AG04450 (cell line): Measurements from ENCODE around the gene ABCC3. TPM values are rescaled to one million over a fixed set of nuclear protein-coding genes. Genes with fewer than 3 reads are reported as not detected.
"Not testable (repeated sequence)": the region's sequence is repeated elsewhere in the genome, so short reads cannot be mapped to it uniquely, and the experiment has no call there.

ENCODE experiments used
- CTCF ChIA-PET: fragments of 300-600, 350-600 bp; formaldehyde crosslinking; extraction: SDS; loops from one replicate; lab custom pipeline; 2022; ENCODE audit warnings: antibody characterized with exemption, inconsistent platforms; lab: Charles Lee
- POLR2A ChIA-PET: fragments of 350-600 bp; formaldehyde crosslinking; extraction: SDS; loops from one replicate; lab custom pipeline; 2021; ENCODE audit warnings: antibody characterized with exemption, inconsistent platforms; lab: Yijun Ruan, JAX
- DNase-seq: peaks from one replicate; pipeline ENCODE4 v3.0.0-alpha.2; 2011; ENCODE audit warnings: low read depth, low spot score
- H3K27ac ChIP-seq: one replicate; pipeline ENCODE4 v1.5.1; 2012; ENCODE audit warnings: low read depth, low read length, control low read depth
- H3K27me3 ChIP-seq: one replicate; pipeline ENCODE4 v1.6.0; 2012; ENCODE audit warnings: low read length; ENCODE audit not compliant: control insufficient read depth, insufficient read depth
- H3K4me3 ChIP-seq: 2 replicates; pipeline ENCODE4 v1.5.1; 2011; ENCODE audit warnings: mild to moderate bottlenecking, low read depth, low read length, control low read depth
- H3K9me3 ChIP-seq: 2 replicates; pipeline ENCODE4 v1.5.1; 2012; ENCODE audit warnings: low read length; ENCODE audit not compliant: control insufficient read depth, insufficient read depth
- polyA plus RNA-seq: library from polyadenylated mRNA; depleted of rRNA; stranded (reverse); fragments of >200 nt; gene quantifications from 2 replicates; pipeline ENCODE4 v1.2.3, GENCODE V29; 2011
- TF ChIP-seq, protein P1 (sequence below): IDR thresholded peaks from 2 replicates; pipeline ENCODE4 v1.5.1; 2011; ENCODE audit warnings: low read depth, low read length, control low read depth, inconsistent platforms

The ABCC3 gene
- polyA plus RNA-seq, 1 experiment = 21.7 TPM

GRCh38 chr17:50680126-50680525, 45.4 kb downstream of the ABCC3 start:
- CTCF ChIA-PET = interaction anchor here (0.9 to 3.7 kb wide), 4 partner anchors 15 to 130 kb away, joined by 3 to 28 read pairs (median 5); no protein-coding TSS in a partner anchor
- no peak overlapping the region for H3K4me3 ChIP-seq

DNA sequence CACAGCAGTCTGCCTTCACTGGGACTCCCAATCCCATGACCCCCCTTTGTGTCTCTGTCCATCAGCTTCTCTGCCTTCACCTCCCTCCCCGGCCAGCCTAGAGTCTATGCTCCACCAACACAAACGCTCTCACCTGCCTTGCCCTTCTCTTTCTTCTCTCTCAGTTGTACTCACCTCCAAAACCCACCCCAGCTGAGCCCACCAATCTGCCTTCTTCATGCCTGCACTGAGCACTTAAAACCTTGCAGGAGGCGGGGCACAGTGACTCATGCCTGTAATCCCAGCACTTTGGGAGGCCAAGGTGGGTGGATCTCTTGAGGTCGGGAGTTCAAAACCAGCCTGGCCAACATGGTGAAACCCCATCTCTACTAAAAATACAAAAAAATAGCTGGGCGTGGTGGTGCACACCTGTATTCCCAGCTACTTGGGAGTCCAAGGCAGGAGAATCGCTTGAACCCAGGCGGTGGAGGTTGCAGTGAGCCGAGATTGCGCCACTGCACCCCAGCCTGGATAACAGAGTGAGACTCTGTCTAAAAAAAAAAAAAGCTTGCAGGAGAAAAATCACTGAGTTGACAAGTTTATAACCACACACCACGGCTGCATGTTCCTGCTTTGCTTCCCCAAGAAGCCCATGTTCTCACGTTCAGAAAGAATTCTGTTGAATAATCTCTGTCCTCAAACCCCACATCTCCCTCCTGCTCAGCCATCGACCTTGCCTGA, 46.0 kb downstream of the ABCC3 start:
- DNase-seq, POLR2A ChIA-PET, H3K9me3 ChIP-seq, H3K27me3 ChIP-seq, H3K4me3 ChIP-seq: not testable (repeated sequence)
- CTCF ChIA-PET = interaction anchor here (0.6 to 3.7 kb wide), 9 partner anchors 8 to 133 kb away, joined by 3 to 28 read pairs (median 3); no protein-coding TSS in a partner anchor
- peak overlapping the region; percentile 21 for H3K27ac ChIP-seq

More at GRCh38 chr17:50680126-50680525, 45.4 kb downstream of the ABCC3 start:
- TF ChIP-seq, protein P1, sequence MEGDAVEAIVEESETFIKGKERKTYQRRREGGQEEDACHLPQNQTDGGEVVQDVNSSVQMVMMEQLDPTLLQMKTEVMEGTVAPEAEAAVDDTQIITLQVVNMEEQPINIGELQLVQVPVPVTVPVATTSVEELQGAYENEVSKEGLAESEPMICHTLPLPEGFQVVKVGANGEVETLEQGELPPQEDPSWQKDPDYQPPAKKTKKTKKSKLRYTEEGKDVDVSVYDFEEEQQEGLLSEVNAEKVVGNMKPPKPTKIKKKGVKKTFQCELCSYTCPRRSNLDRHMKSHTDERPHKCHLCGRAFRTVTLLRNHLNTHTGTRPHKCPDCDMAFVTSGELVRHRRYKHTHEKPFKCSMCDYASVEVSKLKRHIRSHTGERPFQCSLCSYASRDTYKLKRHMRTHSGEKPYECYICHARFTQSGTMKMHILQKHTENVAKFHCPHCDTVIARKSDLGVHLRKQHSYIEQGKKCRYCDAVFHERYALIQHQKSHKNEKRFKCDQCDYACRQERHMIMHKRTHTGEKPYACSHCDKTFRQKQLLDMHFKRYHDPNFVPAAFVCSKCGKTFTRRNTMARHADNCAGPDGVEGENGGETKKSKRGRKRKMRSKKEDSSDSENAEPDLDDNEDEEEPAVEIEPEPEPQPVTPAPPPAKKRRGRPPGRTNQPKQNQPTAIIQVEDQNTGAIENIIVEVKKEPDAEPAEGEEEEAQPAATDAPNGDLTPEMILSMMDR = no peak
- H3K27ac ChIP-seq = no peak overlapping the region
- H3K9me3 ChIP-seq = no peaks in the 10 kb centered on the region
- DNase-seq = no peak
- H3K27me3 ChIP-seq = no peaks in the 10 kb centered on the region
- POLR2A ChIA-PET = no interaction called here

- H3K27me3 ChIP-seq = no peaks in the 10 kb centered on the region
- ChIA-PET POLR2A (no interaction called here), CTCF (interaction anchor here (0.6 to 3.7 kb wide), 12 partner anchors 8 to 135 kb away, joined by 3 to 28 read pairs (median 3); partner anchors contain the start of gene SPATA20)
- peak overlapping the region; percentile 21 for H3K27ac ChIP-seq
- TF ChIP-seq, protein P1 = peak; percentile 81
- no peaks in the 10 kb centered on the region for H3K9me3 ChIP-seq
- H3K4me3 ChIP-seq = no peak overlapping the region
- peak; percentile 55 for DNase-seq
Measured at GRCh38 chr17:50681263-50682200, 46.9 kb downstream of the ABCC3 start.

DNA sequence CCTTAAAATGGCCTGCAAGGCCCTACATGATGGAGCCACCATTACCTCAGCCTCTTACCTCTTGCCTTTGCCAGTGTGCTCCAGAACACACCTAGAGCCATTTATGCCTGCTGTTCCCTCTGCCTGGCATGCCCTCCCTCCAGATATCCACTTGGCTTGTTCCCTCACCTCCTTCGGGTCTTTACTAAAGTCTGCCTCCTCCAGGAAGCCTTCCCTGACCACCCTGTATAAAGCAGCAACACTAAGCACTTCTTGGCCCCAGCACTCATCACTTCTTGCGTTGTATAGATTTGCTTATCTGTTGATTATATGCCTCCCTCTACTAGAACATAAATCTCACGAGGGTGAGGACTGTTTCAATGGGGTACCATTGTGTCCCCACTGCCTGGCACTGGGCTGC, 47.8 kb downstream of the ABCC3 start:
- Histone ChIP-seq H3K27ac (no peak overlapping the region), H3K9me3 (no peaks in the 10 kb centered on the region; the same call in 1 of the 2 replicates), H3K4me3 (no peak overlapping the region), H3K27me3 (no peaks in the 10 kb centered on the region)
- DNase-seq = no peak
- POLR2A ChIA-PET = no interaction called here
- CTCF ChIA-PET = interaction anchor here (1.6 to 3.7 kb wide), 2 partner anchors 50 to 132 kb away, joined by 4 to 28 read pairs; no protein-coding TSS in a partner anchor
- TF ChIP-seq, protein P1 = no peak

GRCh38 chr17:50682938-50683337, 48.3 kb downstream of the ABCC3 start:
- no peaks in the 10 kb centered on the region for H3K27me3 ChIP-seq
- DNase-seq = no peak
- H3K27ac ChIP-seq = no peak overlapping the region
- TF ChIP-seq, protein P1 = no peak
- H3K4me3 ChIP-seq = no peak overlapping the region
- POLR2A ChIA-PET = no interaction called here
- CTCF ChIA-PET = interaction anchor here (3.3 to 3.7 kb wide), 2 partner anchors 12 to 133 kb away, joined by 17 to 28 read pairs; no protein-coding TSS in a partner anchor
- H3K9me3 ChIP-seq = no peaks in the 10 kb centered on the region; the same call in 1 of the 2 replicates
